ENCODE data around the gene PTRH1. TPM values are rescaled to one million over a fixed set of nuclear protein-coding genes. Genes with fewer than 3 reads are reported as not detected.

PTRH1 gene
- total and polyA plus RNA-seq, 12 donors = 3.4 to 48.8 (median 24.3) TPM

- Histone ChIP-seq H3K4me1 (replicated peaks in 1 of 2) (peaks cover 6 to 13% of the 10 kb centered on the region in 2 donors), H3K36me3 (replicated peaks in 1 of 2) (no peaks in the 10 kb centered on the region), H3K27ac (no peak overlapping the region), H3K9me3 (replicated peaks in 1 of 3) (no peaks in the 10 kb centered on the region), H3K4me3 (no peak overlapping the region), H3K27me3 (no peaks in the 10 kb centered on the region)
- intact Hi-C loops (cut with DNase I) = no loop called here
- WGBS, 4 donors = 76 to 85% (median 81%) methylated on average over 7 to 12 of the region's 12 CpGs
- DNase-seq = no peak
- no peak for TF ChIP-seq POLR2A (IDR thresholded peaks at IDR 0.05)
- no peak for TF ChIP-seq CTCF (IDR thresholded peaks at IDR 0.05)
Measured at GRCh38 chr9:127720031-127720864, 4.8 kb upstream of the PTRH1 start.

- DNase-seq = peak; percentile 71 to 83 (median 77)
- TF ChIP-seq POLR2A (IDR thresholded peaks at IDR 0.05) (no peak), CTCF (IDR thresholded peaks at IDR 0.05) (no peak)
- Histone ChIP-seq H3K9me3 (replicated peaks in 1 of 3) (no peaks in the 10 kb centered on the region), H3K36me3 (replicated peaks in 1 of 2) (no peaks in the 10 kb centered on the region), H3K27ac (peak overlapping the region in 1 of 5 donors; percentile 37), H3K27me3 (no peaks in the 10 kb centered on the region), H3K4me1 (replicated peaks in 1 of 2) (peaks cover 14 to 22% of the 10 kb centered on the region in 2 donors), H3K4me3 (no peak overlapping the region)
- intact Hi-C loops (cut with DNase I) = no loop called here
- WGBS, 4 donors = 61 to 75% (median 72%) methylated on average over 5 of the region's 5 CpGs
Measured at GRCh38 chr9:127717766-127718165, 2.3 kb upstream of the PTRH1 start.

GRCh38 chr9:127716412-127716811, 949 bp upstream of the PTRH1 start:
- Histone ChIP-seq H3K4me3 (peak overlapping the region in 1 of 4 donors; percentile 87), H3K27ac (peak overlapping the region in 2 of 5 donors; percentile 80 to 85), H3K27me3 (no peaks in the 10 kb centered on the region), H3K36me3 (replicated peaks in 1 of 2) (no peaks in the 10 kb centered on the region), H3K4me1 (replicated peaks in 1 of 2) (peaks cover 14 to 22% of the 10 kb centered on the region in 2 donors), H3K9me3 (replicated peaks in 1 of 3) (no peaks in the 10 kb centered on the region)
- WGBS, 4 donors = 55 to 70% (median 62%) methylated on average over 6 to 9 of the region's 9 CpGs
- intact Hi-C loops (cut with DNase I) = no loop called here
- no peak for DNase-seq
- TF ChIP-seq POLR2A (IDR thresholded peaks at IDR 0.05) (no peak), CTCF (IDR thresholded peaks at IDR 0.05) (no peak)

- H3K9me3 ChIP-seq (replicated peaks in 1 of 3) = no peaks in the 10 kb centered on the region
- peak overlapping the region in 4 of 5 donors; percentile 73 to 85 (median 80) for H3K27ac ChIP-seq
- no peaks in the 10 kb centered on the region for H3K36me3 ChIP-seq (replicated peaks in 1 of 2)
- DNase-seq = peak in 2 of 7 donors; percentile 38 to 49
- H3K4me3 ChIP-seq = peak overlapping the region; percentile 49 to 98 (median 76)
- no peaks in the 10 kb centered on the region for H3K27me3 ChIP-seq
- H3K4me1 ChIP-seq (replicated peaks in 1 of 2) = peaks cover 14 to 22% of the 10 kb centered on the region in 2 donors
- intact Hi-C loops (cut with DNase I) = no loop called here
- no peak for TF ChIP-seq CTCF (IDR thresholded peaks at IDR 0.05)
- 0 to 1% (median 1%) methylated on average over 27 to 44 of the region's 44 CpGs; no CpG with 5 or more reads in 1 of the 4 donors for WGBS, 4 donors
Measured at GRCh38 chr9:127714951-127715469, 453 bp downstream of the PTRH1 start.

Data from adrenal gland (tissue), 12 donors.